ENCODE results near the gene TMEM9.

Gene TMEM9

DNA sequence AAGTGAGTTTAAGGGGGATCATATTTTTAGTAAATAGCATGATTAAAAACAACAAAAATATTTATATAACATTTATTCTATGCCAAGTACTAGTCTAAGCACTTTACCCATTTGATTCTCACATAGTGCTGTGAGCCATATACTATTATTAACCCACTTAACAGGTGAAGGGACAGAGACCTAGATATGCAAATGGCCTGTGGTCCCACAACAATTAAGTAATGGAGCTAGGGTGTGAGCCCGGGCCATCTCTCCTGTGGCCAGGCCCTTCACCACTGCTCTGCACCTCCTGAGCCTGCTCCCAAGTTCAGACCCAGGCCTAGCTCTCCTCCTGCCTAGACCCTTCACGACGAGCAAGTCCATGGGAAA is 27.8 kb downstream of the TMEM9 start:
- DNase-seq, result no peak

DNA sequence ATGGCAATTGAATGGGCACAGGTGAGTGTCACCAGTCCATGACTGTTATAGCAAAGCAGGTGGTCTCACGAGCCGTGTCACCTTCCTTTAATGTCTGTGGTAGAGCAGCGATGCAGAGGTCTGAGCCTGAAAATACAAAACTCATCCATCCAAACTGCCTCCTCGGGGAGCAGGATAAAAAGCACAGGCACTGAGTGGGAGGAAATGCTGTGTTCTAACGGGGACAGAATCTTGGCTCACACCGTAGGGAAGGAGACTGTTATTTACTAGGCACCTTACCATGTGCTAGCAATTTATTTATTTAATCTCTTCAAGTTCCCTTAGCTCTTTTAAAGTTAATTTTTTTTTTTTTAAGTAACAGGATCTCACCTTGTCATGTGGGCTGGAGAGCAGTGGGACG is 28.5 kb downstream of the TMEM9 start:
- no peak for DNase-seq

DNA sequence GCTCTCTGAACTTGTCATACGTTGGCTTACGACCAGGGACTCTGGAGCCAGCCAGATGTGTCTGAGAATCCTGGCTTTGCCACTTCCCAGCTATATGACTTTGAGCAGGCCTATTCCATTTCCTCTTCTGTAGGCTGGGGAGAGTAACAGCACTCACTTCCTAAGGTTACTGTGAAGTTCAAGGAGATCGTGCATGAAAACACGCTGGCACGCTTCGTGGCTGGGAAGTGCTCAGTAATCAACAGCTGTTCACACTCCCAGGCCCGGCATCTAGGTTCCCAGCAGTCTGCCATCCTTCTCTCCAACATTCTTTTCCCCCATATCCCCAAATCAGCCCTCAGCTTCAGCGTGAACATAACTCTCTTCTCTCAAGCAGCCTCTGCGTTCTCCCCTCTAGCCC is 29.3 kb downstream of the TMEM9 start:
- DNase-seq, result peak in 1 of 2 experiments; percentile 30

DNA sequence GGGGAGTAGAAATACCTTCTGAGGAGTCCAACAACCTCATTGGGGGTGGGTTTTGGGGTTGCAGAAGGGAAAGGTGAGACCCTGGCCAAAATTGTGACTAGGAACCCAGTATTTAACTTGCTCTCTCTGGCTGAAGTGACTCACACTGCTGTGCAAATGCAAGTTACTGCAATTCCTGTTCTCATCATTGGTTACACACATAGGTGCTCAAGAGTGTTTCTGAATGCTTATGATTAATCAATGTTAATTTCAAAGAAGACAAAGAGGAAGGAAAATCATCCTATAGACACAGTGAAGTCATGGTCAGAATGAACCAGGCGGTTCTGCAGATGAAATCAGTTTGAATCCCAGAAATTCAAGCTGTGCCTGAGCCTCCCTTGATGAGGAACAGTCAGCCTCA is 30.4 kb downstream of the TMEM9 start:
- no peak for DNase-seq

DNA sequence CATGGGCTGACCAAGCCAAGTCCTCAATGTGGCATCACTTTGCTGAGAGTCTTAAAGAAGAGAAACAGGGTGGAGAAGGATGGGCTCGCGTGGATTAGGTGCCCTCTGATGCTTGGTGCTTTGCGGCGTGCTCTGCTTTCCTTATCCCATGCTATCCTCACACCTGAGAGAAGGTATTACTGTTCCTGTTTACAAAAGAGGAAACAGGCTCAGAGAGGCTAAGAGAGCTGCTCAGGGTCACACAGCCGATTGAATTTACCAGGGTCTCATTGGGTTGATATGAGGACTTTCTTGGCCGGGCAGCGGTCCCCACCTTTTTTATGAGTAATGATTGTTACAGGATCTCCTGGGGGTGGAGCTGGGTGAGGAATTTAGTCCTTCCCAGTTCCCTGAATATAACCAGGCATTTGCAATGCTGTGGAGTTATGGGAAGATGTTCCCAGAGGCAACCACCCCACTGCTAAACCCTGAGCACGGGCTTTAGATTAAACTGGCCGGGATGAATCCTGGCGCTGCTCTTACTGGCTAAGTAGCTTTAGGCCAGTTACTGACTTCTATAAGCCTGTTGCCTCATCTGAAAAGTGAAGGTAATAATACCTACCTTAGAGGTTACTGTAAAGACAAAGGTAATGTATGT is 31.8 kb downstream of the TMEM9 start:
- DNase-seq, result no peak

DNA sequence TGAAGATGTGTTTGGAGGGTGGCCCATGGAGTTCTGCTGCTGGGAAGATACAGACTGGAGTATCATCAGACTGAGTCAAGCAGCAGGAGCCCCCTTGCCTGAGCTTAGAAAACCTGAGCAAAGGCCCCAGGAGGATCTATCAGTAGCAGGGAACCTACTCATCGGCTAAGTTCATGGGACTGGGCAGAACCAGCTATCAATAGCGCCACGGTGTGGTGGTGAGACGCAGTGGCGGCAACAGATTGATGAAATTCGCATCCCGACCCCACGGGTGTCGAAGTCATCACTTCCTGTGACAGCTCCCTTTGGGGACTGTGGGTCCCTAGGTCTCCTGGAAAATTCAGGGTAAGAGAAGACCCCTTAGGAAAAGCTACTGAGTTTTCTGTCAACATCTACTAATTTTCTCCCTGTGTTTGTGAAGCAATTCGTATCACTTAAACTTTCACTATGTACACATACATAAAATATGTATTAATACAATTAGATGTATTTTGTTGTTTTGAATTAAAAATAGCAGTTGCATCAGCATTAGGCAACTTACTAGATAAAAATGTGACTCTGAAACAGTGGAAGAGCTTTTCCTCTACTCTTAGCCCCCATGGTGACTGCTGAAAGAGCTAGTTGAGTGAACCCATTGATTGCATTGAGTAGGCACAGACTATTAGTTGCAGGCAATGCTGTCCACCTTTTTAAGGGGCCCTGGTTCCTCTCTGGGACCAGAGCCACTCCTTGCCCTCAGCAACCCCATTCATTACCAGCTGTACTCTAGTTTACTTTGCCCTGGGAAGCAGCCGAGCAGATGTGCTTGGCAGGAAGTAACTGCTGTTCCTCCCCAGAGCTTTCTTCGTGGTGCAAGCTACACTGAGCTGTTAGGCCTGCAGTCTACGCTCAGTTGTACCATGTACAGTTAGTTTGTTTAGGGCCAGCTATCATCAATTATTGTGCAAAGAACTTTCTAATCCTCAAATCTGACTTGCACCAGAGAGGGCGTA is 34.8 kb downstream of the TMEM9 start:
- DNase-seq, result no peak

DNA sequence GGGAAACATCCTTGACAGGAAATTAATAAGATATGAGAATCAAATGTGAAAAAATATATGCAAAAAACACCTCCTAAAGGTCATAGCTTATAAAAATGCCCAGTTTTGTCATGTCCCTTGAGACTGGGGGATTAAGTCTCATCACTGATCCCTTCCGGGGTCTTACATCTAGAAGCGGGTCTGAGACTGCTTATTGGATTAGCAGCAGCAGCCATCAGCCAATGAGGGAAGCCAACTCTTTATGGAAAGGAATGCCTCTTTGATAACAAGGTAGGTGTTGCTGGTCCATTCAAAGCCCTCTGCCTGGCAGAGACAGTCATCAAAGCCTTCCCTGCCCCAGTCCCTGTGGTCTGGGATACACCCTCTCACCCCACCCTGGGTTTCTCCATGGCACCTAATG is 38.2 kb downstream of the TMEM9 start:
- peak in 1 of 2 experiments; percentile 25 for DNase-seq

DNA sequence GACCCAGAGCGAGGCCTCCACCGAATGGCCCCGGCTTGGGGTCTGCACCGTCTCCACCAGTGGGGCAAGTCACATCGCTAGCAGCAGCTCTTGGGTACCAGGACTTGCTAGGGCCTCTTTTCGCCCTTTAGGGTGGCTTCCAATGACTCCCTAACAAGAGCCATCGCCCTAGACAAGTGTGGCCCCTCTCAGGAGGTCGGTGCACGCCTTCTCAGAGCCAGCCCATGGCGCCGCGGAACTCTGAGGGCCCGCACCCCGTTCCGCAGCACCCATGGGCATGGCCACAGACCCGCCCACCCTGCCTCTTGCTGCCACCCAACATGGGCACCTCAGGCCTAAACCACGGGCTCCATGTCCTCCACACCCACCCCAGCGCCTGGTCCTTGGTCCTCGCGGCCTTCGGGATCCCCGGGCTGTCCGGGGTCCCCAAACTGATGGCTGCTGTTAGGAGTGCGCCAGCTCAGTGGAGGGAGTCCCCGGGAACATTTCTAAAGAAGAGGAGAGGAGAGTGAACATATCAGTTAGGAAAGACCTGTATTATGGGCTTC is 38.8 kb downstream of the TMEM9 start:
- no peak for DNase-seq

DNA sequence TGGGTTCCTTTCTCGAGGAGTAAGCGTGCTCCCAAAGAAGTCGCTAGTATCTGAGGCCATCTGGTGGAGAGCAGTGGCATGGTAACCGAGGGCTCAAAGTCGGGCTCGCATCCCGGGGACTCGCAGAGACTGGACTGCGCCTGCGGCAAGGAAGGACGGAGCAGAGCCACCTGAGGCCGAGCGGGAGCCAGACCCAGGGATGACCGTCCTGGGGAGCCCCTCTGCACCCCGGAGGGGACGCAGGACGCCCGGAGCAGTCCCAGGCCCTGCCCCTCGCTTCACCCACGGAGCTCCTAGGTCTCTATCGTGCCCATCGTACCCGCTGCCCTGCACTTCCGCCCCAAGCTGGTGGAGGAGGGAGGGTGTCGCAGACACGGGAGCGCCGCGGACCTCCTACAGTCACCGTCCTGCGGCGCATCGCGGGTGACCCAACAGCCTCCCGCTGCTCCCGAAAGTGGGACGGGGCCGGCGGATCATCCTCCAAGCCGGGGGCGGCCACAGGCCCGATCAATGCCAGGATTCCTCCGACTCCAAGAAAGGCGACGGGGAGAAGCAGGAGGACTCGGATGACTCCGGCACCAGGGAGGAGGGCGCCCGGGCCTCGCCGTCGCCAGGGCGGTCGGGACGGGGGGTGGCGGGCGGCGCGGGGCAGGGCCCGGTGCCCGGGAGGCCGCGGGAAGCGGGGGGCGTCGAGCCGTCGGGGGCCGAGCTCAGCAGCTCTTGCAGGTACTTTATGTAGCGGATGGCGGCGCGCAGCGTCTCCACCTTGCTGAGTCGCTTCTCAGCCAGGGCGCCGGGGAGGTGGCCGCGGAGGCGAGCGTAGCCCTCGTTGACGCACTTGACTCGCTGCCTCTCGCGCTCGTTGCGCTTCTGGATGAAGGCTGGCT is 39.8 kb downstream of the TMEM9 start:
- DNase-seq, result peak; percentile 60 to 93

DNA sequence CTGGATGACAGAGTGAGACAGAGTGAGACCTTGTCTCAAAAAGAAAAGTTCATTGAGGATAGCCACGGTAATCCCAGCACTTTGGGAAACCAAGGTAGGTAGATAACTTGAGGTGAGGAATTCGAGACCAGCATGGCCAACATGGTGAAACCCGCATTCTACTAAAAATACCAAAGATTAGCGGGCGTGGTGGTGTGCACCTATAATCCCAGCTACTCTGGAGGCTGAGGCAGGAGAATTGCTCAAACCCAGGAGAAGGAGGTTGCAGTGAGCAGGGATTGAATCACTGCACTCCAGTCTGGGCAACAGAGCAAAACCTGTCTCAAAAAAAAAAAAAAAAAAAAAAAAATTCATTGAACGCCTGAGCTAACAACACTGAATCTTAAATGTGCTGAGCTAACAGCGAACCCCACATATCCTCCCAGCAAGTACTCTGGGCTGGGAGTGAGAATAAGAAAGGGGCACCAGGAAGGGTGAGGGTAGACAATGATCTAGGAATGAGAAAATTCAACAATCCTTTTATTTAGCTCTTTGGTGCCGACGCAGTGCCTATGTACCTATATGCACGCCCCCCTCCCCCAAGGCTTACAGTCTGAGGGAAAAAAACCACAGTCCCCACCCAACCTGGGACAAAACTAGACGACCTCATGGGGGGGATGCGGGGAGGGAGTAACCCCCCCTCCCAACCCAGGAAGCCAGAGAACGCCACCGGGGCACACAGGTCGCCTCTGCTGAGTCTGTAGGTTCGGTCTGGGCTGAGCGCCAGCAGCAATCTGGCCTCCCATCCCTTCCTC is 40.6 kb downstream of the TMEM9 start:
- no peak for DNase-seq

DNA sequence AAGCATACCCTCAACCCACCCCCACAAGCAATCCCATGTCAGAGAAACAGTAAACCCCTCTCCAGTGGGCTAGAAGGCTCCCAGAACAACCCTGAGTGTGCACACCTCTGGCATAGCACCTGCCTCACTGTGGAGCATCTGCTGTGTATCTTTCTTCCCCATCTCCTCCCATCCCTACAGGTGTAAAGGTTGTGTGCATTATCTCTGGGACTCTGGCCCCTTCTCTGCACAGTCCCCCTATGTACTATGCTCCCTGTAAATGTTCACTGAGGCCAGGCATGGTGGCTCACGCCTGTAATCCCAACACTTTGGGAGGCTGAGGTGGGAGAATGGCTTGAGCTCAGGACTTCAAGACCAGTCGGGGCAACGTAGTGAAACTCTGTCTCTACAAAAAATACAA is 41.3 kb downstream of the TMEM9 start:
- no peak for DNase-seq

DNA sequence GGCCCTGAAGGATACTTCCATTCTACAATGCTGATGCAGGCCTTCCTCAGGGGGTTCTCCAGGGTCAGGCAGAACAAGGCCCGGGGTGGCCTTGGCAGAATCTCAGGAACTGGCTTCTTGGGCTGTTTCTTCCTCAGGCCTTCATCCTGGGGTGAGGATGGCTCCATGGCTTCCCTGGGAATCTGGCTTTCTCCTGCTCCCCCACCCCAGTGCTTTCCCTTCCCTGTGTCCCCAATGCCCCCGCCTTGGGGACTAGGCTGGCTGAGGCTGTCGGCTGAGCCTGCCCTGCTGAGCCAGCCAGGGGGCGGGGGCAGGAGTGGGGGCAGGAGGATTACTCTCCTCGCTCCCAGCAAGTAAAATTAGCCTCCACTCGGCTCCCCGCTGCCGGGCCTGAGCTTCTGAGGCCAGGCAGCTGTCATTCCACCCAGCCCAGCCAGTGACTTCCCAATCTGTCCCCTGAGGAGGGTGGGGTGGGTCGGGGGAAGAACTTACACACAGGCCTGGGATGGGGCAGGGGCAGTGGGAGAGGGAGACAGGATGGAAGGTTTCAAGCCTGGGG is 42.0 kb downstream of the TMEM9 start, which contains the start of gene CACNA1S:
TSS of gene CACNA1S (minus strand) at position 254 of the 559 bp plus-strand sequence. CDS start at position 167, 87 bp downstream.
- peak; percentile 41 to 60 for DNase-seq

DNA sequence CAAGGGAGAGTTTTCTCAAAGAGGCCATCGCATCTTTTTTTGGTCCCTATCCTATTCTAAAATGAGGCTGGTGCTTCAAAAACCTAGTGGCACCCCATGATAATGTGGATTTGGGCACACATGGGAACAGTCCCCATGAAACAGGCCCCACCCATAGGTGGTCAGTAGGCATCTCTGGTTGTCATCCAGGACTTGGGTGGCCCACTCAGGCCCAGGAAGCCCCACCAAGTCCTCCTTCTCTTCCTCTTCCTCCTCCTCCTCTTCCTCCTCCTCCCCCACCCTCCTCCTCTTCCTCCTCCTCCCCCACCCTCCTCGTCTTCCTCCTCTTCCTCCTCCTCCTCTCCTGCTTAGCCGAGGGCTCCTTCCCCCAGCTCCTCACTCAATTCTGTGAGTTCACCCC is 42.6 kb downstream of the TMEM9 start:
- DNase-seq, result no peak

DNA sequence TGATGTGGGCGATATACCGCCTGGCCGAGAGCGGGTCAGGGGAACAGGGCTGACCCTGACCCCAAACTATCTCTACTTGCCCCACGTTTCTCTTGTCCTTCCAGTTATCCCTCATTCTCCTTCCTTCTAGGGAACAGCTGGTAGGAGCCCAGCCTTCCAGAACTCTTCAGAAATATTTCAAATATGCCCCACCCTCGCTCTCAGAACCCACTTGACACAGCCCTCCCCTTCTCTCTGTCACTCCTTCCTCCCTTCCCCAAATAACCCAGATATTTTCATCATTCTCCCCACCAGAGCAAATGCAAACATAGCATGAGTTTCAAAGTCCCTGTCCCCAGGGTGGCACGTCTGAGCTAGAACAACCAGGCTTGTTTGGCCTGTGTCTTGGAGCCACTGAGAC is 43.1 kb downstream of the TMEM9 start:
- no peak for DNase-seq

DNA sequence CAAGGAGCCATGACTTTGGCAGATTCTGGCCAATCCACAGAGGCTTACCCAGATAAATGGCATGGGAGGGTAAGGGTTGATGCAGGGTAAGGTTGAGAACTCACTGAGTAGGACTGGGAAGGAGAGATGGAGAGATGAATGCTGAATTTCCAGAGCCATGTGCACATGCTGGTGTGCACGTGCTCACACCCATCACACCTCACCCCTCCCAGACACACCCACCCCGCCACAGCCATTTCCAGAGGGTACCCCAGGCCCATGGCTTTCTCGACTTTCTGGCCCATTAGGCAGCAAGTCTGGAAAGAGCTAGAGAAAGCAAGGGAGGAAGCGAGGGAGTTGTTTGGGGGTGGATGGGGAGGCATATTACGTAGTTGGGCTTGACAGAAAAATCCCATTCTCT is 43.7 kb downstream of the TMEM9 start:
- DNase-seq, result no peak

DNA sequence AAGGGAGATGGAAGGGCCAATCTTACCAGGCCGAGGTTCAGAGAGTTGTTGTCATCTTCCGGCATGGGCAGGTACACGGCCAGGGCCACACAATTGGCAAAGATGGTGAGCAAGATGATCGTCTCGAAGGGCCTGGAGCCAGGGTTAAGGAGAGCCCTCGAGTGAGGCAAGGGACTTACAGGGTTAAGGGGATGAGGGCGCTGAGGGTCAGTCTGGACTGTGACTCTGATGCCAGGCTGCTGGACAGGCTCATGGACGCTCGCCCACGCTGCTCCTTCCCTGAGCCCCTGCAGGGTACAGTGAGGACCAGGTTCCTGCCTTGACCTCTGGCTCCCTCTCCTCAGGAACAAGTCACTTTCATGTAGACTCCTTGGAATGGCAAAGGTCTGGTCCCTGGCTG is 44.1 kb downstream of the TMEM9 start:
- no peak for DNase-seq

DNA sequence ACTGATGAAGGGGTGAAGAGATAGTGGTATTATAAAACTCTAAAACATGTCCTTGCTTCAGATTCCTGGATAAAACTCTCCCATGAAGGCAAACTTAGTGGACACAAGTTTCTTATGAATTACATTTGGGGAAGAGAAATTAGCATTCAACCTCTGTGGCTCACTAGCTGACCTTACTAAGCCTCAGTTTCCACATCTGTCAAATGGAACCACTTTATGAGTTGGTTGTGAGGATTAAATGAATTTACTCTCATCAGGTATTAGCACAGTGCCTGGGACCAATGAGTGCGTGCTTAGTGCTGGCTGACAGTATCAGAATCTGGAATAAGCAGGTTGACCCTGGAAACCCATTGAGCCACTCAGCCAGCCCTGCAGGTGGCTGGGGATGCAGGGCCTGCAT is 44.6 kb downstream of the TMEM9 start:
- DNase-seq, result no peak

DNA sequence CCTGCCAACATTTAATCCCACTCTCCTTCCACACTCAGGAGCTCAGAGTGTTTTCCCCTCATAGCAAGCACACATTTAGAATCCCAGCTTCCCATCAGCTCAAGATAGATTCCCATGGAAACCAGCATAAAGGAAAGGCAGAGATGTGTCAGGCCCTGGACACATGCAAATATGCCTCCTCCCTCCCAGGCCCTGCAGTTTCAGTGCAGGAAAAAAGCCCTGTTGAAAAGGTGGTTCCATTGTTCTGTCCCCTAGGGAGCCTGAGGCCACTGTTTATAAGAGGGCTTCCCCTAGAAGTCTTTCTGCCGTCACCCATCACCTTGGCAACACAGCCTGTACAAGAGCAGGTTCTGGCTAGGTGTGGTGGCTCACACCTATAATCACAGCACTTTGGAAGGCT is 45.7 kb downstream of the TMEM9 start:
- DNase-seq, result no peak

DNA sequence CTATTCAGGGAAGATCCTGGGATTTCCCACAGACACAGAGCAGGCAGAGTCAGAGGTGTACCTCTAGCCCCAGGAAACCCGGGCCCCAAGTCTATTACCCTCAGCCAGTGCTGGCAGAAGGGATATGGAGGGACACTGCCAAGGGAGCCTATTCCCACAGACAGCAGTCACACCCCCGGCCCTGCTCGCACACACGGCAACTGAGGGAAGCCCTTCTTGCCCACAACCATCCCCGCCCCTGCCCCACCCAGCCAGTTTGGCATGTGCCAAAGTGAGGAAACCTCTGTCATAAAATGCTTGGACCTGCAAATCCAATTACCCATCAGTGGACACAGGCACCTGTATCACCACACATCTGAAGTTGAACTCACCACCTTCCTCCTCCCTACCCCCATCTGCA is 48.6 kb downstream of the TMEM9 start:
- DNase-seq, result no peak

DNA sequence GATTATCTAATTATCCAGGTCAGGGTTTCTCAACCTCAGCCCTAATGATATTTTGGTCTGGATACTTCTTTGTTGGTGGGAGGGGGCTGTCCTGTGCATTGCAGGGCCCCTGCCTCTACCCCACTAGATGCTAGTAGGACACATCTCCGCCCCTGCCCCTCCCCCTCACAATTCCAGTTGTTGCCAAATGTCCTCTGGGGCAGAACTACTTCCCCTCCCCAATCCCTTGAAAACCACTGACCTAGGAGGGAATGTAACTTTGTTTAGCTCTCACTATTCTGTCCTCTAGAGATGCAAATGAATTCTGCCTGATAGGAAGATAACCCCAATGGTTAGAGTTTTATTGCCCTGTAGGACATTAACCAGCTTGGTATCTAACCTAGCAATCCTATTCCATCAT is 50.1 kb downstream of the TMEM9 start:
- DNase-seq, result no peak

DNA sequence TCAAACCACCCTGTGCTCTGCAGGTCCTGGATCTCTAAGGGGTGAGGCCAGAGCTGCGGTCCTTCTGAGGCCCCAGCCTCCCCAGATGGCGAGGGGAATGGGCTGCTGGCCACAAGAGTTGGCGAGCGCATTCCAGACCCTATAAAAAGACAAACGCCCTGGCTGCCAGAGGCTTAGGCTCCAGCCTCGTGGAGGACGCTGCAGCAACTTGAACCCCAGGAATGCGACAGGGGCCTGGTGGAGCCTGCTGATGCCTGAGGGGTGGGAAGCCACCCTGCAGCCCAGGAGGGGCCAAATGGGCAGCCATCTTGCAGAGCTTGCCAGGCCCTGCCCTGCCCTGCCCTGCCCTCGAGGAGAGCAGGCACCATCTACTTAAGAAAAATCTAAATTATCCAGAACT is 50.6 kb downstream of the TMEM9 start:
- DNase-seq, result no peak
